Activated CD8-positive, alpha-beta memory T cell treated with anti-CD3 and anti-CD28 coated beads, Interleukin-2, amount 50 U/mL, for 48 hours (primary cell): ENCODE measurements around the gene PTPRN2.

Source experiments
- DNase-seq: peaks from one replicate; pipeline ENCODE4 v3.0.0-alpha.2; 2020

Gene PTPRN2

GRCh38 chr7:158576050-158576762 is 11.4 kb downstream of the PTPRN2 start:
- DNase-seq = no peak

- DNase-seq = no peak
These were observed 13.2 kb downstream of the PTPRN2 start for GRCh38 chr7:158574308-158575036.

- DNase-seq = no peak
These were observed 14.3 kb downstream of the PTPRN2 start for GRCh38 chr7:158573310-158573709.

- no peak for DNase-seq
These were observed 15.4 kb downstream of the PTPRN2 start for GRCh38 chr7:158572000-158572828.

GRCh38 chr7:158570449-158571170 is 17.0 kb downstream of the PTPRN2 start:
- no peak for DNase-seq

- DNase-seq = no peak
These were observed 17.7 kb downstream of the PTPRN2 start for GRCh38 chr7:158569858-158570323.

- DNase-seq = no peak
These were observed 18.4 kb downstream of the PTPRN2 start for GRCh38 chr7:158568974-158569857.

- no peak for DNase-seq
These were observed 20.4 kb downstream of the PTPRN2 start for GRCh38 chr7:158567153-158567603.

GRCh38 chr7:158564663-158565035 is 23.0 kb downstream of the PTPRN2 start:
- DNase-seq = no peak

- no peak for DNase-seq
These were observed 23.5 kb downstream of the PTPRN2 start for GRCh38 chr7:158563911-158564662.

GRCh38 chr7:158563051-158563450 is 24.6 kb downstream of the PTPRN2 start:
- DNase-seq = no peak

- DNase-seq = no peak
These were observed 25.1 kb downstream of the PTPRN2 start for GRCh38 chr7:158562517-158562916.

- no peak for DNase-seq
These were observed 26.0 kb downstream of the PTPRN2 start for GRCh38 chr7:158561659-158562058.

GRCh38 chr7:158560386-158560785 is 27.2 kb downstream of the PTPRN2 start:
- DNase-seq = no peak

- no peak for DNase-seq
These were observed 28.3 kb downstream of the PTPRN2 start for GRCh38 chr7:158559356-158559755.

- no peak for DNase-seq
These were observed 28.8 kb downstream of the PTPRN2 start for GRCh38 chr7:158558816-158559215.

GRCh38 chr7:158557441-158557755 is 30.2 kb downstream of the PTPRN2 start:
- no peak for DNase-seq

GRCh38 chr7:158556721-158557440 is 30.7 kb downstream of the PTPRN2 start:
- DNase-seq = no peak

- no peak for DNase-seq
These were observed 32.5 kb downstream of the PTPRN2 start for GRCh38 chr7:158555034-158555520.

GRCh38 chr7:158550886-158551452 is 36.7 kb downstream of the PTPRN2 start:
- DNase-seq = no peak
